KOPT-K1 (cell line): ENCODE measurements around the gene NES.

Experiments
- H3K27ac ChIP-seq: fragments of 200-600 bp; sonication (generic); 2 replicates; pipeline ENCODE4 v1.5.1; 2016; ENCODE audit warnings: antibody characterized with exemption, mild to moderate bottlenecking, low read depth, low read length; ENCODE audit not compliant: poor library complexity, severe bottlenecking
- H3K36me3 ChIP-seq: fragments of 200-600 bp; sonication (generic); 2 replicates; pipeline ENCODE4 v1.5.1; 2017; ENCODE audit warnings: antibody characterized with exemption, mild to moderate bottlenecking, low read length, moderate library complexity; ENCODE audit not compliant: insufficient read depth
- H3K9me3 ChIP-seq: fragments of 200-600 bp; sonication (generic); 2 replicates; pipeline ENCODE4 v1.5.1; 2017; ENCODE audit warnings: antibody characterized with exemption, low read length, mild to moderate bottlenecking; ENCODE audit not compliant: insufficient read depth, poor library complexity, severe bottlenecking

Gene NES

DNA sequence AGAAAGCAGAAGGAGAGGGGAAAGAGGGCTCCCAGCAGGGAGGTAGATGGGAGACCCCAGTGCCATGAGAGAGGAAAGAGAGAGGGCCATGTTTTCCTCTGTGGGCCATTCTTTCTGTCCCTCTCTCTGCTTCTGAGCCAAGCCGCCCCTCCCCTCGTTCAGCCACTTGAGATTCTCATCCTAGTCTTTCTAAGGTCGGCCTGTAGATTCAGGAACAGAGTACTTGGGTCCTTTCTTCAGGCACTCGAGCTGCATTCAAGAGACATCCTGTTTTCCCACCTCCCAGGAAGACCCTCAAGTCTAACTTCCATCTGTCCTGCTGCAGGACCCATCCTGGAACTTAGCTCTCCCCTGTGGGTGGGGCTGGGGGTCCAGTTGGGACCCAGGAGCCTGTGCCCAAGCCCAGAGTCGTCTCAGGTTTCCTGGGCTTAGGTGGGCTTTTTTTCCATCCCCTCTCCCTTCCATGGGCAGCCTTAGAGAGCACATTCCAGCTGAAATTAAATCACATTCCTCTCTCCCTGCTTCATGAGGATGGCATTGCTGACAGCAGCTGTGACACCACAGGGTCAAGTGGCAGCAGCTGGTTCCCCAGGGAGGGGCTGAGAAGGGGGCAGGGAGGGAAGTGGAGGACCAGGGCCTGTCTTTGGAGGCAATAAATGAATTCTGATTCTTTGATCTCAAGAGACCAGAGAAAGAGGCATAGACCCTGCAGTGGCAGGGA is 13.0 kb downstream of the NES start:
- no peaks in the 10 kb centered on the region for H3K9me3 ChIP-seq
- no peaks in the 10 kb centered on the region for H3K36me3 ChIP-seq
- H3K27ac ChIP-seq: no peak overlapping the region

DNA sequence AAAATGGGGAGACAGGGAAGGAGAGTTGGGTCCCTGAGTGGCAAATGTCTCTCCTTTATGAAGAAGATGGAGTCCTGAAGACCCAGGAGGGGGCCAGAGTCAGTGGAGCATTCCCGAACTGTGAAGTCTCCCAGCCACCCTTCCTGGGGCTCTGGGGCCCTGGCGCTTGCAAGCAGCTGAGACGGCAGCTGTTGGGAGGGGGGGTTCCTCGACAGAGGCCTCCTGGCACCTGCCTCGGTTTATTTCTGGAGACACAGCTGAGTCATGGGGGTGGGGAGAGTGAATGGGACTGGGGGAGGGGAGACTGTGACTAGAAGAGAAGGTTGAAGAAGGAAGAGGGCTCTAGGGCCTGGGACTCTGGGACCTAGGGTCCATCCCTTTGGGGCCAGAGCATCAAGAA is 14.0 kb downstream of the NES start:
- Histone ChIP-seq H3K27ac (no peak overlapping the region), H3K9me3 (no peaks in the 10 kb centered on the region), H3K36me3 (no peaks in the 10 kb centered on the region)

GRCh38 chr1:156662800-156663055 is 14.5 kb downstream of the NES start:
- Histone ChIP-seq H3K36me3 (no peaks in the 10 kb centered on the region), H3K9me3 (no peaks in the 10 kb centered on the region), H3K27ac (no peak overlapping the region)

DNA sequence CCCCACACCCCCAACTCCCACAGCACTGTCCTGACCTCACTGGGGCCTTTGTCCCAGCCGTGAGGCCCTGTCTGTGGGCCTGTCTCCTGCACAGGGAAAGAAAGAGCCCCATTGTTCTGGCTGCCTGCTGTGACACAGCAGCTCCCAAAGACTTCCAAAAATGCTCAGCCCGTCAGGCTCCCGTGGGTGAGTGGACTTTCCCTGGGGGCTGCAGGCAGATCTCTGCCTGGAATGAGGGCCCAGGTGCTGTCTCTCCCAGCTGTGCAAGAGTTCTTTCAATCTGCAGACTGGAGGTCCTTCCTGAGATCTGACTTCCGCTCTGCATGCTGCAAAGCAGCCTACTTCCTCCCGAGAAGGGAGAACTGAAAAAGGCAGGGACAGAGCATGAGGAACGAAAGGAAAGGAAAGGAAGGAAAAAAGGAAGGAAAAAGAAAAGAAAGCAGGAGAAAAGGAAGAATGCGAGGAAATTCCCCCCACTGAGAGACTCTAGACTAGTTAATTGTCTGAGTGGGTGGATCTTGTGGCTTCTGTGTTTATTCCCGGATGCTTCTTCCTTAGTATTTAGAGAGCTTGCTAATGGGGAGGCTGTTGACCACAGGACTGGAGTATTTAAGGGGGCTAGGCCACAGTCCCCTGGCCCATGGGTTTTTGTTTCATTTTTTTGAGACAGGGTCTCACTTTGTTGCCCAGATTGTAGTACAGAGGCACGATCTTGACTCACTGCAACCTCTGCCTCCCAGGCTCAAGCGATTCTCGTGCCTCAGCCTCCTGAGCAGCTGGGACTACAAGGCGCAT is 15.0 kb downstream of the NES start:
- H3K27ac ChIP-seq: no peak overlapping the region
- no peaks in the 10 kb centered on the region for H3K9me3 ChIP-seq
- H3K36me3 ChIP-seq: no peaks in the 10 kb centered on the region

GRCh38 chr1:156660752-156661112 is 16.5 kb downstream of the NES start:
- H3K27ac ChIP-seq: peak overlapping the region; percentile 10
- no peaks in the 10 kb centered on the region for H3K9me3 ChIP-seq
- no peaks in the 10 kb centered on the region for H3K36me3 ChIP-seq

DNA sequence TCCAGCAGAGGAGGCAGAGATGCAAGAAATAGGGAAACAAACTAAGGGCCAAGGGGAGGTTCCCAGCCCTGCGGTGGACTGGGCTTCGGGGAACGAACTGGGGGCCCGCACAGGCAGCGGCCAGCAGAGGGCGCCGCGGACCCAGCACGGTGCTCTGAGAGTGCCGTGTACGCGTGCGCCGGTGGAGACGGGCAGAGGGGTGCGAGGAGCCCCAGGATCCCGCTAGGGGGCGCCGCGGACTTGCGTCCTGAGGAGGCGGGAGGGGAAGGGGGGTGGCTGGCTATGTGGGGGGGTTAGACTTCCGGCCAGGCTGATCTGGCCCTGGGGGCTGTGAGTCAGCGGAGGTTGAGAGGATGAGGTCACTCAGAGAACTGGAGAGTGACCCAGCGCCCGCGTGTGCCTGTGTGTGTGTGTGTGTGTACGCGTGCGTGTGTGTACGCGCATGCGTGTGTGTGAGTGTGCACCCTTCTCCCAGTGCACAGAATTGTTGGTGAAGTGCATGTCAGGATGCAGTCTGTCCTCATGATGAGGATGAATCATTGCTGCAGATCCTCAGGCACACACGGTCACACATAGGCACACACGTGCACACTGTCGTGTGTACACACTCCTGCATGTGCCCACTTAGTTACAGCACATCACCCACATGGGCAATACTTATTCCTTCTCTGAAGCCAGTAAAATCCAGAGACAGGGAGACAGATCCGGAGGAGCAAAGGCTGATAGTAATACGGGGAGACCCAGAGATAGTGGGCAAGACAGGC is 17.0 kb downstream of the NES start:
- Histone ChIP-seq H3K27ac (no peak overlapping the region), H3K36me3 (no peaks in the 10 kb centered on the region), H3K9me3 (no peaks in the 10 kb centered on the region)

DNA sequence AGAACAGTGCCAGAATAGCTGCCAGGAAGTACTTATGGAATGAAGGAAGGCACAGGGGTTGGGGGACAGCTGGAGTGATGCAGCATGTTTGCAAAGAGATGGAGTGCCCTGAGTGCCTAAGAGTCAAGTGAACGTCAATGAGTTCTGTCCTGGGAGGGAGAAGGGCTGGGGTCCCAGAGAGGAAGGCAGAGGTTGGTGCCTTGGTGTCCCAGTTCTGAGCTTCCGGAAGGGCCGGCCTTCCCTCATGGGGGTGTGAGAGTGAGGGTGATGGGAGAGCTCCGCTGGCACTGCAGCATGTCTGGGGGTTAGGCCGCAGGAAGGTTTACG is 17.6 kb downstream of the NES start:
- Histone ChIP-seq H3K27ac (no peak overlapping the region), H3K9me3 (no peaks in the 10 kb centered on the region)

DNA sequence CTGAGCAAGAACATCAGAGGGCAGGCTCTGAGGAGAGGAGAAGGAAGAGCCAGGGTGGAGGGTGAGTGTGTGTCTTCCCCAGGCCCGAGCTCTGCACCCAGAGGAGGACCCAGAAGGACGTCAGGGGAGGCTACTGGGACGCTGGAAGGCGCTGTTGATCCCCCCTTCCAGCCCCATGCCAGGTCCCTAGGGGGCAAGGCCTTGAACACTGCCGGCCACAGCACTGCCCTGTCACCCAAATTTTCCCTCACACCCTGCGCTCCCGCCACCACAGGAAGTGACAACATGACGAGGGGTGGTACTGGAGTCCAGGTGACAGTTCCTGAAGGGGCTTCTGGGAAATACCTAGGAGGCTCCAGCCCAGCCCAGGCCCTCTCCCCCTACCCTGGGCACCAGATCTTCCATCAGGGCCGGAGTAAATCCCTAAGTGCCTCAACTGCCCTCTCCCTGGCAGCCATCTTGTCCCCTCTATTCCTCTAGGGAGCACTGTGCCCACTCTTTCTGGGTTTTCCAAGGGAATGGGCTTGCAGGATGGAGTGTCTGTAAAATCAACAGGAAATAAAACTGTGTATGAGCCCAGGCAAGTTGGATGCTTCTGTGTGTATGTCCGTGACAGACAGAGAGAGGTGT is 18.1 kb downstream of the NES start:
- no peak overlapping the region for H3K27ac ChIP-seq
- no peaks in the 10 kb centered on the region for H3K9me3 ChIP-seq
- no peaks in the 10 kb centered on the region for H3K36me3 ChIP-seq

More for the DNA sequence above, 17.6 kb downstream of the NES start:
- no peaks in the 10 kb centered on the region for H3K36me3 ChIP-seq

DNA sequence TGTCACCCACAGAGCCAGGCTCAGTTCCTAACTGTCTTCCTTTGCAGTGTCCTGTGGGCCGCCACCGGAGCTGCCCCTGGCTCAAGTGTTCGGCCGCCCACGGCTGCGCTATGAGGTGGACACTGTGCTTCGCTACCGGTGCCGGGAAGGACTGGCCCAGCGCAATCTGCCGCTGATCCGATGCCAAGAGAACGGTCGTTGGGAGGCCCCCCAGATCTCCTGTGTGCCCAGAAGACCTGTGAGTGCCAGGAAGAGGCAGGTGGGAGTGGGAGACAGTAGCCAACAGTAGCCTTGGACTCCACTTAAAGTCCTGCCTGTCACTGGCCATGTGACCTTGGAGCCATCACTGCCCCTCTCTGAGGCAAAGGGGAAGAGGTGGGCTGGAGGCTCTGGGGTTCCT is 18.7 kb downstream of the NES start:
- Histone ChIP-seq H3K36me3 (no peaks in the 10 kb centered on the region), H3K27ac (no peak overlapping the region), H3K9me3 (no peaks in the 10 kb centered on the region)

- Histone ChIP-seq H3K36me3 (no peaks in the 10 kb centered on the region), H3K27ac (no peak overlapping the region)
Measured at GRCh38 chr1:156657741-156658319, 19.4 kb downstream of the NES start.

DNA sequence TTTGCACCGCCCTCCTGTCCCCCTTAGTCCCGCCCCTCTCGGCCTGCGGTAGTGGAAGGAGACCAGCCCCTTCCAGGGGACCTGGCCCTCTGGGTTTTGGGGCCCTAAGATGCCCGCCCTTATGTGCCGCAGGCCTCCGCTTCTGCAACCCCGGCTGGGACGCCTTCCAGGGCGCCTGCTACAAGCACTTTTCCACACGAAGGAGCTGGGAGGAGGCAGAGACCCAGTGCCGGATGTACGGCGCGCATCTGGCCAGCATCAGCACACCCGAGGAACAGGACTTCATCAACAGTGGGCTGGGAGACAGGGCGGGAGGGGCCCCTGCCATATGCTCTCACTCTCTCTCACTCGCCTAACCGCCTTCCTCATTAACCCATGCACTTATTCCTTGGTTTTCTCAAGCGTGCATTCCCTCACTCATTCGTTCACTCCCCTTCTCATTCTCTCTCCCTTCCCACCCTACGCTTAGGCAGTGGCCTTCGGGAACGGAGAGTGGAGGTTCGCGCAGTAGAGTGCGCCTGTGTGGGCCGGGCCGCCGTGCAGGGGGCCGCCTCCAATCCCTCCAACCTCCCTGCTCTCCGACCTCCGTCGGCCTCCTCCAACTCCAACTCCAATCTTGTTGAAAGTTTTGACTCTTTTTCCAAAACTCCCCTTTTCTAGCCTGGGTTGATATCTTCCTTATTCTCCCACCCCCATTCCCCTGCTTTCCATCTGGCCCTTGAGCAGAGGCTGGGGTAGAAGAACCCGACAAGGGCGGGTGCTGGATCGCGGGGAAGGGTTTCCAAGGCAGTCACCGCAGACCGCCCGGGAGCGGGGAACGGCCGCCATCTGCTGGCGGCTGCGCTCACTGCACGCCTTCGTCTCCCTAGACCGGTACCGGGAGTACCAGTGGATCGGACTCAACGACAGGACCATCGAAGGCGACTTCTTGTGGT is 20.1 kb downstream of the NES start:
- Histone ChIP-seq H3K9me3 (no peaks in the 10 kb centered on the region), H3K27ac (no peak overlapping the region), H3K36me3 (no peaks in the 10 kb centered on the region)

More at GRCh38 chr1:156657741-156658319, 19.4 kb downstream of the NES start:
- H3K9me3 ChIP-seq: no peaks in the 10 kb centered on the region

DNA sequence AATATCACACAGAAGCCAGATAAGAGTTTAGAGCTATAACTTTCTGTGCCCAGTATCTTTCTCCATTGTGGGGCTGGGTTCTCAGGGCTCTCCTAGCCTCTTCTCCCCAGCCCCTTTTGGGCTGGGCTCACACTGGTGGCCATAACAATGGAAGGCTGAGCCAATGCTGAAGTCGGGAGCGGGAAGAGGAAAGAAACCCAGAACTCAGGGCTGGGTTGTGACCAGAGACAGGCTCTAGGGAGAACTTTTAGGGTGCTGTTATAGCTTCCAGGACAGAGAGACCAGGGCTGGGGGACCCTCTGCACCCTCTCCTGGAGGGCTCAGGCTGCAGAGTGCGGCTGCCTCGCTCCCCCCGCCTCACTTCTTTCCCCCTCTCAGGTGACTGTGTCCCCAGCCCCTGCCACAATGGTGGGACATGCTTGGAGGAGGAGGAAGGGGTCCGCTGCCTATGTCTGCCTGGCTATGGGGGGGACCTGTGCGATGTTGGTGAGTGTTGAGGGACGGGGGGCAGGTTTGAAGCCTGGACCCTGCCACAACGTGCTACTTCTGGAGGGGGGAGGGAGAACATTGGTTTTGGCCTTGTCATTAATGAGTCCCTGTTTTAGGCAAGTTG is 21.2 kb downstream of the NES start:
- Histone ChIP-seq H3K9me3 (no peaks in the 10 kb centered on the region), H3K27ac (no peak overlapping the region), H3K36me3 (no peaks in the 10 kb centered on the region)

DNA sequence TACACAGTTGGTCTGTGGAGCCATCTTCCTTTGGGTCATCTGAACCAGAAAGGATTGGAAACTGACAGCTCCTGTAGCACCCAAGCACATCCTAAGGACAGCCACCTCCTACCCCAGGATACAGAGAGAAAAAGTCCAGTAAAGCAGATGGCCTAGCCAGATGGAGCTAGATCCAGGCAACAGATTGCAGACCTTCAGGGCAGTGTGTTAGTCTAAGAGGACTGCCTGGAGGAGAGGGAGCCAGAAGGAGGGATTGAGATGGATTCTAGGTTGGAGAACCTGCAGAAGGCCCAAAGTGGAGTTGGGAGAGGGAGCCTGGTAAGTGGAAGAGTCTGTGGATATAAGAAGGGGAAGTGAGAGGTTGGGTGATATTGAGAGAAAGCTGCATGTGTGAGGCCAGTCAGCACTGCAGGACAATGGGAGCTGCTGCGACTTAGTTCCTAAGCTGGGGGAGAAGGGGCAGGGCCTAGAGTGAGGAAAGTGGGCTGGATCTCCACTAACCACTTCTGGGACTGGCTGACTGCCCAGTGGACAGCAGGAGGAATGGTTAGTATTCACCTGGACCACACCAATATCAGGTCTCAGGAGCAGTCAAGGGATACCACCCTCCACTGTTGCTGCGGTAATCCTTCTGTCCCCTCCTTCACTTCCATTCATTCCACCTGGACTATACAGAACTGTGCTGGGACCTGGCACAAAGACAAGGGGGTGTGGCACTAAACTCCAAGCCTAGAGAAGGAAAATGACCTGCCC is 21.9 kb downstream of the NES start:
- no peak overlapping the region for H3K27ac ChIP-seq

More for the DNA sequence above, 21.9 kb downstream of the NES start:
- no peaks in the 10 kb centered on the region for H3K36me3 ChIP-seq
- H3K9me3 ChIP-seq: no peaks in the 10 kb centered on the region
